Germinal center (tissue), 1 donor: ENCODE measurements around the gene PDE4D.

Source experiments
- DNase-seq: peaks from one replicate; pipeline ENCODE4 v3.0.0; 2012; ENCODE audit warnings: mixed read lengths, low spot score

PDE4D gene

GRCh38 chr5:58925627-58926540 lies 967.6 kb downstream of the PDE4D start:
- DNase-seq = no peak

- DNase-seq = no peak
Measured at GRCh38 chr5:58924306-58924705, 969.2 kb downstream of the PDE4D start.

GRCh38 chr5:58923355-58923754 lies 970.2 kb downstream of the PDE4D start:
- no peak for DNase-seq

- DNase-seq = no peak
Measured at GRCh38 chr5:58922461-58923171, 970.9 kb downstream of the PDE4D start.

GRCh38 chr5:58921159-58921558 lies 972.4 kb downstream of the PDE4D start:
- no peak for DNase-seq

- no peak for DNase-seq
Measured at GRCh38 chr5:58919833-58920232, 973.7 kb downstream of the PDE4D start.
